ENCODE data around the gene BHLHE40.
"Not testable (repeated sequence)": the region's sequence is repeated elsewhere in the genome, so short reads cannot be mapped to it uniquely, and the experiment has no call there.

Gene BHLHE40

DNA sequence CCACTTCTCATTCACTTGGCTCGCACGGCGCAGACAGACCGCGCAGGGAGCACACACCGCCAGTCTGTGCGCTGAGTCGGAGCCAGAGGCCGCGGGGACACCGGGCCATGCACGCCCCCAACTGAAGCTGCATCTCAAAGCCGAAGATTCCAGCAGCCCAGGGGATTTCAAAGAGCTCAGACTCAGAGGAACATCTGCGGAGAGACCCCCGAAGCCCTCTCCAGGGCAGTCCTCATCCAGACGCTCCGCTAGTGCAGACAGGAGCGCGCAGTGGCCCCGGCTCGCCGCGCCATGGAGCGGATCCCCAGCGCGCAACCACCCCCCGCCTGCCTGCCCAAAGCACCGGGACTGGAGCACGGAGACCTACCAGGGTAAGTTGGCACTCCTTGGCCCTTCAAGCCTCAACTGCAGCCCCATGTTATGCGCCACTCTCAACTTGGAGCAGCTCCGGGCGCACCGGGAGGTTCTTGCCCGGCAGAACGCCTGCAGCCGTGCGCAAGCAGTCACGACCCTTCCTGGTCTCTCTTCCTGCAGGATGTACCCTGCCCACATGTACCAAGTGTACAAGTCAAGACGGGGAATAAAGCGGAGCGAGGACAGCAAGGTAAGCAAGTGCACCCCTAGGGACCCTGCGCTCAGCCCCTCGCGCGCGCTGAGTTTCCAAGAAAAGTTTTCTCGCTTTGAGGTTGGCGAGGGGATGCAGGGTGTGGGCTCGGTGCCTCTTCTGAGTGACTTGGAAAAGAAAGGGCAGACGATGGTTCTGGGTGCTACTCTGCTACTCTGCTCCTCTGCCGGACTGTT, at the start of gene BHLHE40:
TSS of gene BHLHE40 (plus strand) at position 10 of the 801 bp plus-strand sequence. CDS start at position 292, 282 bp downstream.
- DNase-seq, result peak; percentile 62

DNA sequence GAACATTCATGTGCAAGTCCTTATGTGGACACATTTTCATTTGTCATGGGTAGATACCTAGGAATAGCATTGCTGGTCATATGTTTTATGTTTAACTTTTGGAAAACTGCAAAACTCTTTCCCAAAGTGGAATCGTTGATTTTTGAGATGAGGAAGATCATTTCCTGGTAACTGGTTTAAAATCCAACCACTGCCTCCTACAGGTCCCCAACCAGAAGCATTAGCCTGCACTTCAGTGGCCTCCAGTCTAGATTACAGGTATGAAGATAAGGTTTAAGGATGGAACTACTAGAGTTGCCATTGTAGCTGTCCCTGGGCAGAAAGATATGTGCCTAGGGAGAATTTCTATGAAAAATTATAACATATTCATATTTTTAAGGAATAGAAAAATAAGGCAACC, 48.7 kb upstream of the BHLHE40 start:
- DNase-seq, result no peak

DNA sequence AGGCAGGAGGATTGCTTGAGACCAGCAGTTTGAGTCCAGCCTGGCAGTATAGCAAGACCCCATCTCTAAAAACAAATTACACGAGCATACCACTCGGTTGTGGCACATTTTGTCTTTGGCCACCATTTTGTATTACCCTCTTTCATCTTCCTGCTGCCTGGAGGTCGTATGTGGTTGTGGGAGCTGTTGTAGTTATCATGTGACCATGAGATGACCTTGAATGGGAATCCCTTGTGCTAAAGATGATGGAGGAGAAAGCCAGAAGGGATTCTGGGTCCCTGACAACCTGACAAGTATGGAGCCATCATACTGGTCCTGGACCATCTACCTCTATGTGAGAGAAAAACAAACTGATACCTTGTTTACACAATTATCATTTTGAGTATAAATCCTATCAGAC, 45.2 kb upstream of the BHLHE40 start:
- DNase-seq, result no peak

DNA sequence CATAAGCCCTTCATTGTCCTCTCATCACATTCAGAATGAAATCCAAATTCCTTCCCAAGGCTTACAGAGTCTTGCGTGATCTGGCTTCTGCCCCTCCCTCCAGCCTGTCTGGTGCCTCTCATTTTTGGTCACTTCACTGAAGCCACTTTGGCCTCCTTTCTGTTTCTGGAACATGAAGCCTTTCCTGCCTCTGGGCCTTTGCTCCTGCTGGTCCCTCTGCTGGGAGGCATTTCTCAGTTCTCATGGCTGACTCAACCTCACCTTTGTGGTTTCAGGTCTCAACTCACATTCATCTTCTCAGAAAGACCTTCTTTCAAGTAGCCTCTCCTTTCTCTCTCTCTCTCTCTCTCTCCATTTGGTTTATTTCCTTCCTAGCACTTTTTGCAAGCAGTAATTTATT, 43.9 kb upstream of the BHLHE40 start:
- DNase-seq, result no peak

DNA sequence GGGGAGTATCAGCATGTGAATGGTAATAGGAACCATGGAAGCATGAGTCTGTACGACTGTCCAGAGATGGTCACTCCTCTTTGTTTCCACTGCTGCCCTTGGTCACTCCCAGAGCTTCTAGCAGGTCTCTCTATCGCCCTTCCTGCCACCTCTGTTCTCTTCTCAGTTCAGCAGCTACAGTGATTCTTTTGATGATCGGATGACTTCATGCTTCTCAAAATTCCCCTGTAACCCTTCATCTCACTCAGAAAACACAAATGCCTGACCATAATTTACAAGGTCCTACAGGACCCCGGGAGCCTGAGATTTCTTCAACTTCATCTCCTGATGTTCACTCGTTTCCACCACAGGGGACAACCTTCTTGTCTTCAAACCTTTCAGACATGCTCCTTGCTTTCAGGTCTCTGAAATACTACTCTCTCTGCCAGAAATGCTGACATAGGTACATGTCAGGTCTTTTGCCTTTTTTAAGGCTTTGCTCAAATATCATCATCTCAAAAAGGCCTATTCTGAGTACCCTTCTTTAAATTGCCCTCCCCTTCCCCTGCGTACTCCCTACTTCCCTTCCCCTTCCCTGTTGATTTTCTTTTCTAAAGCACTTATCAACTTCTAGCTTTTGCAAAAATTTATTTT, 42.1 kb upstream of the BHLHE40 start:
- DNase-seq, result no peak

DNA sequence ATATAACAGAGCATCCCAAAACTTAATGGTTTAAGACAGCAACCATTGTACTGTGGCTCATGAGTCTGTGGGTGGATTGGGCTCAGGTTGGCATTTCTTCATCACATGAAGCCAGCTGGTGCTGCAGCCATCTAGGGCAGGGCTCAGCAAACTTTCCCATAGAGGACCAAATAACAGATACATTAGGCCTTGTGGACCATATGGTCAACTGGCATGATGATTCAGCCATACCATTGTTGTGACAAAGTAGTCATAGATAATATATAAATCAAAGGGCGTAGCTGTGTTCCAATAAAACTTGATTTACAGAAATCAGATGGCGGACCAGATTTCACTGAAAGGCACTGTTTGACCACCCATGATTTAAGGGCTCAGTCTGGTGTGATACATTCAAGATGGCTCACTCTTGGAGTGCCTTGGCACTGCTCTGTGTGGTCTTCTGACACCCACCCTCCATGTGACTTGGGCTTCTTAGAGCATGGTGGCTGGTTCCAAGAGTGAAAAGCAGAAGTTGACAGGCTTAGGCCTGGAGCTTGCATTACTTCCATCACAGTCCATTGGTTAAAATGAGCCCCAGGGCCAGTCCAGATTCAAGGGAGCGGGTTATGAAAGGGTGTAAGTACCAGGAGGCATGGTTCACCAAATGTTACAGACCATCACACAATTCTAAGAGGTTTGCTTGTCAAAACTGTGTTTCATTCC, 40.8 kb upstream of the BHLHE40 start:
- no peak for DNase-seq

DNA sequence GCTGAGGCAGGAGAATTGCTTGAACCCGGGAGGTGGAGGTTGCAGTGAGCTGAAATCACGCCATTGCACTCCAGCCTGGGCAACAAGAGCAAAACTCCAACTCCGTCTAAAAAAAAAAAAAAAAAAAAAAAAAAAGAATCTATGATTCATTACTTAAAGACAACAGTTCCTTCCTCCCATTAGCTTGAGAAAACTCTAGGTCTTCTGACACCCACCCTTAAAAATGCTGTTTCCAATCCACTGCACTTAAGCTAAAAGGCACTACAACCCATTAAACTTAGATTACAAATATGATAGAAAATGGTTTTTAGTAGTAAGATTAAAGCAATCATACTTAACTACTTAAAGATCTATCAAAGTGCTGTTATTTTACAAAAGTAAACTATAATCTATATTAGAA, 40.0 kb upstream of the BHLHE40 start:
- no peak for DNase-seq

DNA sequence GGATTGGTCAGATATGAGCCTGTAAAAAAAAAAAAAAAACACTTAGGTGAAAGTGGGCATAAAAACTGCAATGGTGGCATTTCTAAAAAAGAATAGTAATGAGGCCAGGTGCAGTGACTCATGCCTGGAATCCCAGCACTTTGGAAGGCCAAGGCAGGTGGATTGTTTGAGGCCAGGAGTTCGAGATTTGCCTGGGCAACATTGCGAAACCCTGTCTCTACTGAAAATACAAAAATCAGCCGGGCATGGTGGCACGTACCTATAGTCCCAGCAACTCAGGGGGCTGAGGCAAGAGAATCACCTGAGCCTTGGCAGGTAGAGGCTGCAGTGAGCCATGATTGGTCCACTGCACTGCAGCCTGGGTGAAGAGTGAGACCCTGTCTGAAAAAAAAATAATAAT, 38.3 kb upstream of the BHLHE40 start:
- no peak for DNase-seq

DNA sequence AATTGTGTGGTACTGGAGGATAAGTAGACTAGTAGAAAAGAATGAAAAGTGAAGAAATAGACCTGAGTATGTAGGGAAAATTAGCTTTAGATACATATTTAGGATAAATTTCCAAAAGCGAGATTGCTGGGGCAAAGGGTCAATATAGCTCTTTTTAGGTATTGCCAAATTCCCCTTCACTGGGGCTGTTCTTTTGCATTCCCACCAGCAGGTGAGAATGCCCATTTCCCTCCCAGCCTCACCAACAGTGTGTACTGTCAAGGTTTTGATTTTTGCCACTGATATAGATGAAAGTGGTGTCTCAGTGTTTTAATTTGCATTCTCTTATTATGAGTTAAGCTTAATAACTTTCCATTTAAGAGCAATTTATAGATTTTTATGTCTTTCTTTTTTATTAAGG, 35.7 kb upstream of the BHLHE40 start:
- DNase-seq, result no peak

DNA sequence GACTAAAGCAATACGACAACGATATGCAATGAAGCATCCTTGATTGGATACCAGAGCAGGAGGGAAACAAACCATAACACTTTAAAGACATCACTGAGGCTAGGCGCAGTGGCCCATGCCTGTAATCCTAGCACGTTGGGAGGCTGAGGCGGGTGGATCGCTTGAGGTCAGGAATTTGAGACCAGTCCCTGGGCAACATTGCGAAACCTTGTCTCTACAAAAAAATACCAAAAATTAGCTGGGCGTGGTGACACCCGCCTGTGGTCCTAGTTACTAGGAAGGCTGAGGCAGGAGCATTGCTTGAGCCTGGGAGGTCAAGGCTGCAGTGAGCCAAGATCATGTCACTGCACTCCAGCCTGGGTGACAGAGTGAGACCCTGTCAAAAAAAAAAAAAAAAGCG, 33.9 kb upstream of the BHLHE40 start:
- no peak for DNase-seq

DNA sequence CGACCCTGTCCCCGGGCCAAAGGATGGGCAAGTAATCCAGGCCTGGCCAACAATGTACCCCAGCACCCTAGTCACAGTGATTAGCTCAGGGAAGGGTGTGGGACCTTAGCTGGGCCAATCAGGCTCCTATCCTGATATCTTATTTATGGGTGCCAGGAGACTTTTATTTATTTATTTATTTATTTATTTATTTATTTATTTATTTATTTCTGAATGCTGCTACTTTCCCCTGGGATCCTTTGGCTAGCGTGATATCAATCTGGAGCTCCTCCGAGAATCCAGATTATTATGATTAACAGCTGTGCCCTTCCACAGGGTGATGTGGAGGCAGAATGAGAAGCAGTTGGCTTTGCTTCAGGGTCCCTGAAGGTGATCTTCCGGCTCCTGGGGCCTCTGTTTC, 32.2 kb upstream of the BHLHE40 start:
- no peak for DNase-seq

DNA sequence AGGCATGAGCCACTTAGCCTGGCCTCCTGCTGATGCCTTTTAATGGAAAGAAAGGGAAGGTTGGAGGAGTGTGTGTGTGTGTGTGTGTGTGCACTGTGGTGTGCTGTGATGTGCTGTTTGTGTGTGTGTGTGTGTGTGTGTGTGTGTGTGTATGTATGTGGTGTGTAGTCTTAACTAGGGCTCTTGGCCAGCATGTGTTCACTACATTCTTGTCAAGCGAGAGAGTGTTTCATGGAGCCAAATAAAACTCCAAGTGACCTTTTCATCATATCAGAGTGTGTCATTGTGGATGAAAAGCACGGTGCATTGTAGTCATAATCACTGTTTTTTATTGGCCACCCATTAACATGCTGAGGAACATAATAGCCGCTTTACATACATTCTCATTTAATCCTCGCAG, 30.8 kb upstream of the BHLHE40 start:
- DNase-seq, result no peak

DNA sequence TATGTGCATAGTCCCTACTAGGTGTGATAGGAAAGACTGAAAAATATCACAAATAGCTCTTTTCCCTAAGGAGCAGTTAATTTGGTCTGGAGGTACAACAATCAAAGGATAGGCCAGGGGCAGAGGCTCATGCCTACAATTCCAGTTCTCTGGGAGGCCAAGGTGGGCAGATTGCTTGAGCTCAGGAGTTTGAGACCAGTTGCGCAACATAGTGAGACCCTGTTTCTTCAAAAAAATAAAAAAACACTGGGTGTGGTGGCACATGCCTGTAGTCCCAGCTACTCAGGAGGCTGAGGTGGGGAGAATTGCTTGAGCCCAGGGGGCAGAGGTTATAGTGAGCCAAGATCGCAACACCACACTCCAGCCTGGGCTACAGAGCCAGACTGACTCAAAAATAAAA, 30.2 kb upstream of the BHLHE40 start:
- DNase-seq, result no peak

DNA sequence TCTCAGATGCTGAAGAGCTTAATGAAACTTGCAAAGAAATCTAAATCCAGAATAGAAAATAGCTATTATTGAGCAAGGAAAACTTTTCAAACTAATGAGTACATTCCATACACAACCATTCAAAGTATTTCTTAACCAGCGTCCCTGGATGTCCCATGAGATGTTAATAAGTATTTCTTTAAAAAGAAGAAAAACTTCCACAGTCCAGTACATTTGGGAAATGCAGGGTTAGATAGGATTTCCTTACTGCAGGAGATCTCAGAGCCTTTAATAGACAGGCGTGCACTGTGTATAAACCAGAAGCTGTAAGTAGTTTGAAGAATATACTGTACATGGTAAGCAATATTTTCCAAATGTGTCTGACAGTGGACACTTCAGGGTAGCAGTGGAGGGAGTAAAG, 29.6 kb upstream of the BHLHE40 start:
- DNase-seq, result no peak

DNA sequence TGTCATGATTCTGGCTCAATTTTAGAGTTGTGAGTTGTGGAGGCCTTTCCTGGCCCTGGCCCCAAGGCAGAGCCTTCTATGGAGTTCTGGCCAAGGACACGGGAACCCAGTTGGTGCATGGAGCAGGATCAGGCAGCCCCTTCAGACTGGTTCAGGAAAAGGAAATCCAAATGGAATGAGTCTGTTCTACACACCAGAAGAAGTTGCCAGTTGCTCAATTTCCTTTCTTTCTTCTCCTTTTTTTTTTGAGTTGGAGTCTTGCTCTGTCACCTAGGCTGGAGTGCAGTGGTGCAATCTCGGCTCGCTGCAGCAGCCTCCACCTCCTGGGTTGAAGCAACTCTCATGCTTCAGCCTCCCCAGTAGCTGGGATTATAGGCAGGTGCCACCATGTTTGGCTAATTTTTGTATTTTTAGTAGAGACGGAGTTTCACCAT, 28.9 kb upstream of the BHLHE40 start:
- no peak for DNase-seq

DNA sequence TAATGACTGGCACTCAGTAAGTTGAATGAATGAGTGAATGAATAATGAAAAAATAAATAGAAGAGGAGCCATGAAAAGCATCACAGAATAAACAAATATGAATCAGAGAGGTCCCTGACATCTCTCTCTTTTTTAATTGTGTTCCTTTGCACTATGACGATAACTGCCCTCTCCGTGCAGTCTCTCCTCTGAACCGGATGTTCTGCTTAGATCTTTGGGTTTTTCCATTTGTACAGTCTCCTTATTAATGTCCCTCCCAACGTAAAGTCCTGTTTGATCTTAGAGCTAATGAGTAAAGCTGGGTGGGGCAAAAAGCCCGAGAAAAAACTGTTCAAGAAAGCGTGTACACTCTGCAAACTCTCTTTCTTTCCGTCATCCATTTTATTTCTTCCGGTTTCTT, 28.3 kb upstream of the BHLHE40 start:
- no peak for DNase-seq

DNA sequence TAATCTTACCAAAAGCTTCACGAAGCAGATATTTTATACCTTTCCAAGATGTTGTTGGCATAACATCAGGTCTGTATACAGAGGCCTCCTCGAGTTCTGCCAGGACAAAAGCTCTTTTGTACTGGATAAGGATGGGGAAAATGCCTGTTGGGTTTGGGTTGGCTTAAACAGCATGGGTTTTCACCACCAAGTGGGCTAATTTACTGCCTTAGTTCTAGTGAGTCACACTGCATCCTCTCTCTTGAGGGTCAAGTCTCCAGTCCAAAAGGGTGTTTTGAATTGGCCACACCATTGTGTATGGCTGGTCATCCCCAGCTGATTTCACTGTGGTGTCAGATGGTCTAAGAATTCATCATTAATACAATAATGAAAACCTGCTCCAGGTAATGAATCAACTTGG, 26.1 kb upstream of the BHLHE40 start:
- no peak for DNase-seq

DNA sequence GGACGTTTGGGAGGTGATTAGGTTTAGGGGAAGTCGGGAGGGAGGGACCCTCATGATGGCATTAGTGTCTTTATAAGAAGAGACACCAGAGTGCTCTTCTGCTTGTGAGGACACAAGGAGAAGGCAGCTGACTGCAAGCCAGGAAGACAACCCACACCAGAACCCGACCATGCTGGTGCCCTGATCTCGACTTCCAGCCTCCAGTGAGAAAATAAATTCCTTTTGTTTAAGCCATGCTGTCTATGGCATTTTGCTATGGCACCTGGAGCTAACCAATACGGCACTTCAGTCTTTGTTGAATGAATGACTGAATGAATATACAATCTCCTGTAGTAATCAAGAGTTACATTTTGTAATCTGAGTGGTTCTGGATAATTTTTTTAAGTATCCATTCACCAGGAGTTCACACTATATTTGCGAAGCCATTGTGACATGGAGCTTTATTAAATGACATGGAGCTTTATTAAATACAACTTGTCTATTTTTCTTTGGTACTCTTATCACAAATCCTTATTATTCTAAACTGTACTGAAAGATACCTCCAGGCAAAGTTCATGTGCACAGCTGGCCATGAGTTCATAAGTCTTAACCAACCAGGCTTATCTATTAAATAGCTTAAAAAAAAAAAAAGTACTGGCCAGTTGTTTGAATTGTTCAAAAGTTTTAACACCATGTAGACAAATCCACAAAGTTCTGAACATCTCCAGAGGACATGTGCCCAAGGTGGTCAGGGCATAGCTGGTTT, 24.8 kb upstream of the BHLHE40 start:
- no peak for DNase-seq

DNA sequence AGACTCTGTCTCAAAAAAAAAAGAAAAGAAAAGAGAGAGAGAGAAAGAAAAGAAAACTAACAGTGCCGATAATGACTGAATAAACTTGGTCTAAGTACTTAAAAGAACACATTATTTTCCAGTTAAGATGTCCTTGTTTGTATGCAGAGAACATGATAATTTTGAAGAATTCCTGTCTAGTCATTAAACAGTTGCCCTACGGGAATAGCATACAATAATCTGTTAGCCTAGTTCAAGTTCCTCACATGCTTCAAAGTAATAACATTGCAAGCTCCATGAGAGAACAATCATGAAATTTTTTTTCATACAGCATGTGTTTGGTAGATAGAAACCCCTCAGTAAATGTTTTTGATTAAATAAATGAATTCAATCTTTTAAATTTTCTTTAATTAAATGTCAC, 23.1 kb upstream of the BHLHE40 start:
- no peak for DNase-seq

DNA sequence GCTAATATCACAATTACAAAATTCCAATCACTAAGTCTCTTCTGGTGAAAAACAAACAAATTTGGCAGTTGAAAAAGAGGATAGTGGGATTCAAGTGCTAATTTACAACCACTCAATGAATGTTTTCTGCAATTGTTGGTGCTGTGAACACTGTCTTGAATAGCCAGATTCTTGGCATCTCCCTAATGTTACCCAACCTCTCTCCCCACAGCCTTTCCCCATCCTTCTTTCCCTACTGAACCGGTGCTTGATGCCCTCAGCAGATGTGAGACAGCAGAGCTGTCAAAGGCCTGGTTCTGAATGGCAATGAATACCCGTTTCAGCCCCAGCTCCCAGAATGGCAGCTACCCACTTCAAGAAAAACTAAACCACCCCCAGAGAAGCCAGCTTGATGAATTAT, 22.5 kb upstream of the BHLHE40 start:
- no peak for DNase-seq

DNA sequence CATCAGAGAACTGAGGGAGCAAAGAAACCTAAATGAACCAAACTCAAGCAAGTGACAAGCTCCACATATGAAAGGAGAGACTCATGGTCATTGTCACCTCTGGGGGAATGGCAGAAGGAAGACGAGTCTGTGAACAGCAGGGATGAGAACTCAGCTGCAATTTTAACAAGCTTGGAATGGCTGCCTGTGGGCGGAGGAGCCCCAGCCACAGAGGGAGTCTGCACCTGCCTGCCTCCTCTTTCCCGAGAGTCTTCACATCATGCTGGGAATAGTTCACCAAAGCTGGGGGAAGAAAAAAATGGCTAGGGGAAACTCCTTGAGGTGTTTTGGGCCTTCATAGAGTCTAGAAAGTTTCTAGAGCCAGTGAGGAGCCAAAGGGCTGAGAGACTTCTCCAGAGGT, 21.3 kb upstream of the BHLHE40 start:
- DNase-seq, result no peak

DNA sequence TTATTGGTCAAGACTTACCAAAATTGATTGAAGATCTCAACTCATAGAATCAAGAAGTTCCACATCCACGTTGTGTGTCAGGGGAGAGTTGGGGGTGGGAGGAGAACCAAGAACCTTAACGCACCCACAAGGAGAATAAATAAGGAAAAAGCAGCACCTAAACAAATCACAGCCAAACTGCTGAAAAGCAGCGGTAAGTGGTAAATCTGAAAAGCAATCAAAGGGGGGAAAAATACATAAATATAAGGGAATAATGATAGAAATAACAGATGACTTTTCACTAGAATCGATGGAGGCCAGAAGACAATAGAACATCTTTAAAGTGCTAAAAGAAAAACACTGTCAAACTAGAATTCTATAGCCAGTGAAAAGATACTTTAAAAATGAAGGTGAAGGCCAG, 20.1 kb upstream of the BHLHE40 start:
- no peak for DNase-seq

DNA sequence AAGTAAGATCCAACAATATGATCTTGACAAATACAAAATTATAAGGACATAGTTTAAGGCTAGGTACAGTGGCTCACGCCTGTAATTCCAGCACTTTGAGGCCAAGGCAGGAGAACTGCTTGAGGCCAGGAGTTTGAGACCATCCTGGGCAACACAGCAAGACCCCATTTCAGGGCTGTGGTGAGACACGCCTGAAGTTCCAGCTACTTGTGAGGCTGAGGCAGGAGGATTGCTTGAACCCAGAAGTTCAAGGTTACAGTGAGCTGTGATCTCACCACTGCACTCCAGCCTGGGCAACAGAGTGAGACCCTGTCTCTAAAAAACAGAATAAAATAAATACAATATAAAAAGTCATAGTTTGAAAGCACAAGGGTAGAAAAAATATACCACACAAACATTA, 17.4 kb upstream of the BHLHE40 start:
- not testable (repeated sequence) for DNase-seq
